ENCODE measurements around the gene ASIC3. TPM values are rescaled to one million over a fixed set of nuclear protein-coding genes. Genes with fewer than 3 reads are reported as not detected.

ASIC3 gene
- total and polyA plus RNA-seq, 10 donors: 1.1 to 5.0 (median 2.8) TPM

DNA sequence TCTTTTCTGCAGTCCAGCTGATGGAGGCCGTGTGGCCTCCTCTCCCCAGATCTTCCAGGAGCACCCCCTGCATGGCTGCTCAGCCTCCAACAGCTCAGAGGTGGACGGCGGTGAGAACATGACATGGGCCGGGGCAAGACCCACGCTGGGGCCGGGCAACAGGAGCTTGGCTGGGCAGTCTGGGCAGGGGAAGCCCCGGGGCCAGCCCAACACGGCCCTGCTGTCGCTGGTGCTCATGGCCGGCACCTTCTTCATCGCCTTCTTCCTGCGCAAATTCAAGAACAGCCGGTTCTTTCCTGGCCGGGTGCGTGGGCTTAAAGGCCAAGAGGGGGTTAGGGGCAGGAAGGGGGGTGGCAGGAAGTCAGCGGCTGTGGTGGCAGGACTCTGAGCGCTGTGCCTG lies 25.7 kb downstream of the ASIC3 start:
- H3K4me1 ChIP-seq: peaks cover 9 to 22% (median 16%) of the 10 kb centered on the region in 6 donors
- 85 to 88% (median 86%) methylated on average over 8 to 17 of the region's 17 CpGs for WGBS, 5 donors
- DNase-seq: no peak
- no peaks in the 10 kb centered on the region for H3K9me3 ChIP-seq
- H3K27ac ChIP-seq: peak overlapping the region in 1 of 8 donors; percentile 13
- peak in 1 of 3 donors; percentile 32 for TF ChIP-seq POLR2AphosphoS5 (IDR thresholded peaks at IDR 0.05)
- TF ChIP-seq POLR2A (IDR thresholded peaks at IDR 0.05): no peak
- H3K36me3 ChIP-seq: peaks cover 0 to 100% (median 81%) of the 10 kb centered on the region in 6 donors
- intact Hi-C loops (cut with DNase I; ENCODE audit: low total_unique reads): no loop called here
- H3K27me3 ChIP-seq (replicated peaks in 1 of 7): no peaks in the 10 kb centered on the region
- H3K4me3 ChIP-seq: no peak overlapping the region

DNA sequence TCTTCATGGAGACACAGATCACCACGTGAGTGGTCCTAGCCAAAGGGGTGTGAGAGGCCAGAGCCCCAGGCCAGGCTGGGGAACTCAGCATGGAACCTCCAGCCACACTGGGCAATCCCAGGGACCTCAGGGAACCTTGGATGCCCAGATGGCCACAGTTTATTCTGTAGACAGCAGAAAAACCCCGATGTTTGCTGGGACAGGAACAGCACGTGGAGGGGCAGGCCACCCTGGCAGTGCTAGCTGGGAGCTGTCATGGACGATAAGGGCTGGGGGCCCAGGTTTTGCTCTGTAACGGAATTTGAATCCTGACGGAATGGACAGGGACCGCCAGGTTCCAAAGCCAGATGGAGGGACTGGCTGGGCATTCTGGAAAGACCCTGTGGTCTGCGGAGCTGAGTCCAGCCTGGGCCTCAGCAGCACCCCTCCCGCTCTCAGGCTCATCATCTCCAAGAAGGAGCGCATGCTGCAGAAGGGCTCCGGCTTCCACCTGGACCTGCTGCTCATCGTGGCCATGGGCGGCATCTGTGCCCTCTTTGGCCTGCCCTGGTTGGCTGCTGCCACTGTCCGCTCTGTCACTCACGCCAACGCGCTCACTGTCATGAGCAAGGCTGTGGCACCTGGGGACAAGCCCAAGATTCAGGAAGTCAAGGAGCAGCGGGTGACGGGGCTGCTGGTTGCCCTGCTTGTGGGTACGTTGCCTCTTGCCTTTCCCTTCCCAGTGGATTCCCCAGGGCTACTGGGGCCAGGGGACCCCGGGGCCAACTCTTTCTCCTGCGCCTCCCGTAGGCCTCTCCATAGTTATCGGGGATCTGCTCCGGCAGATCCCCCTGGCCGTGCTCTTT lies 26.7 kb downstream of the ASIC3 start:
- Histone ChIP-seq H3K27ac (no peak overlapping the region), H3K9me3 (no peaks in the 10 kb centered on the region), H3K4me1 (peaks cover 19 to 33% (median 26%) of the 10 kb centered on the region in 6 donors), H3K27me3 (replicated peaks in 1 of 7) (no peaks in the 10 kb centered on the region), H3K36me3 (peaks cover 0 to 96% (median 72%) of the 10 kb centered on the region in 6 donors), H3K4me3 (no peak overlapping the region)
- 92 to 96% (median 93%) methylated on average over 23 to 26 of the region's 26 CpGs for whole genome bisulfite sequencing, 5 donors
- TF ChIP-seq POLR2A (IDR thresholded peaks at IDR 0.05) (no peak), POLR2AphosphoS5 (IDR thresholded peaks at IDR 0.05) (peak; percentile 22 to 70 (median 35))
- intact Hi-C loops (cut with DNase I; ENCODE audit: low total_unique reads): no loop called here
- no peak for DNase-seq

DNA sequence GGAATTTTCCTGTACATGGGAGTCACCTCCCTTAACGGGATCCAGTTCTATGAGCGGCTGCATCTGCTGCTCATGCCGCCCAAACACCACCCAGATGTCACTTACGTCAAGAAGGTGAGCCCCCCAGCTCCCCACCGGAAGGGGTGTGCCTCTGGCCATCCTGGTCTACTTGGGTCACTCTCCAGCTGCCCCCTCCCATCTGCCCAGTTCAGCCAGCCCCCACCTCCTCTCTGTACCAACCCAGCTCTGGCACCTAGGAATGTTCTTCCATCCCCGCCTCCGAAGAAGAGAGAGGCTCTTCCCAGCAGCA lies 27.3 kb downstream of the ASIC3 start:
- peaks cover 20 to 35% (median 27%) of the 10 kb centered on the region in 6 donors for H3K4me1 ChIP-seq
- H3K4me3 ChIP-seq: no peak overlapping the region
- TF ChIP-seq, protein P1, sequence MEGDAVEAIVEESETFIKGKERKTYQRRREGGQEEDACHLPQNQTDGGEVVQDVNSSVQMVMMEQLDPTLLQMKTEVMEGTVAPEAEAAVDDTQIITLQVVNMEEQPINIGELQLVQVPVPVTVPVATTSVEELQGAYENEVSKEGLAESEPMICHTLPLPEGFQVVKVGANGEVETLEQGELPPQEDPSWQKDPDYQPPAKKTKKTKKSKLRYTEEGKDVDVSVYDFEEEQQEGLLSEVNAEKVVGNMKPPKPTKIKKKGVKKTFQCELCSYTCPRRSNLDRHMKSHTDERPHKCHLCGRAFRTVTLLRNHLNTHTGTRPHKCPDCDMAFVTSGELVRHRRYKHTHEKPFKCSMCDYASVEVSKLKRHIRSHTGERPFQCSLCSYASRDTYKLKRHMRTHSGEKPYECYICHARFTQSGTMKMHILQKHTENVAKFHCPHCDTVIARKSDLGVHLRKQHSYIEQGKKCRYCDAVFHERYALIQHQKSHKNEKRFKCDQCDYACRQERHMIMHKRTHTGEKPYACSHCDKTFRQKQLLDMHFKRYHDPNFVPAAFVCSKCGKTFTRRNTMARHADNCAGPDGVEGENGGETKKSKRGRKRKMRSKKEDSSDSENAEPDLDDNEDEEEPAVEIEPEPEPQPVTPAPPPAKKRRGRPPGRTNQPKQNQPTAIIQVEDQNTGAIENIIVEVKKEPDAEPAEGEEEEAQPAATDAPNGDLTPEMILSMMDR (IDR thresholded peaks at IDR 0.05 in 8 of 11, conservative IDR thresholded peaks at IDR 0.05 in 3 of 11): no peak
- TF ChIP-seq POLR2AphosphoS5 (IDR thresholded peaks at IDR 0.05): no peak
- TF ChIP-seq POLR2A (IDR thresholded peaks at IDR 0.05): no peak
- intact Hi-C loops (cut with DNase I; ENCODE audit: low total_unique reads): no loop called here
- whole genome bisulfite sequencing, 5 donors: 85 to 97% (median 90%) methylated on average over 7 of the region's 7 CpGs
- H3K9me3 ChIP-seq: no peaks in the 10 kb centered on the region
- no peaks in the 10 kb centered on the region for H3K27me3 ChIP-seq (replicated peaks in 1 of 7)
- no peak overlapping the region for H3K27ac ChIP-seq
- peaks cover 0 to 90% (median 66%) of the 10 kb centered on the region in 6 donors for H3K36me3 ChIP-seq
- no peak for DNase-seq

DNA sequence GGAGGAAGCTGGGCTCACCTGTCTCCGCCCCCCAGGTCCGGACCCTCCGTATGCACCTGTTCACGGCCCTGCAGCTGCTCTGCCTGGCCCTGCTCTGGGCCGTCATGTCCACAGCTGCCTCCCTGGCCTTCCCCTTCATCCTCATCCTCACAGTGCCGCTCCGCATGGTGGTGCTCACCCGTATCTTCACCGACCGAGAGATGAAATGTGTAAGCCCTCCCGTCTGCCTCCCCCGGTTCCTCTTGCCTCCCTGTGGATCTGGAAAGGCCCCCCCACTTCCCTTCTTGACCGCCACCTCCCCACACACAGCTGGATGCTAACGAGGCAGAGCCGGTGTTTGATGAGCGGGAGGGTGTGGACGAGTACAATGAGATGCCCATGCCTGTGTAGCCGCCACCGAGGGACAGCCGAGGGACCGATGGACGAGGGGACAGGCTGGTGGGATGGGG lies 27.7 kb downstream of the ASIC3 start:
- peaks cover 0 to 86% (median 62%) of the 10 kb centered on the region in 6 donors for H3K36me3 ChIP-seq
- WGBS, 5 donors: 85 to 90% (median 89%) methylated on average over 21 to 22 of the region's 22 CpGs
- TF ChIP-seq POLR2AphosphoS5 (IDR thresholded peaks at IDR 0.05): peak; percentile 33 to 54 (median 38)
- TF ChIP-seq POLR2A (IDR thresholded peaks at IDR 0.05): no peak
- H3K27ac ChIP-seq: no peak overlapping the region
- H3K27me3 ChIP-seq (replicated peaks in 1 of 7): no peaks in the 10 kb centered on the region
- intact Hi-C loops (cut with DNase I; ENCODE audit: low total_unique reads): no loop called here
- H3K4me1 ChIP-seq: peaks cover 22 to 39% (median 30%) of the 10 kb centered on the region in 6 donors
- no peak overlapping the region for H3K4me3 ChIP-seq
- DNase-seq: no peak
- H3K9me3 ChIP-seq: no peaks in the 10 kb centered on the region

DNA sequence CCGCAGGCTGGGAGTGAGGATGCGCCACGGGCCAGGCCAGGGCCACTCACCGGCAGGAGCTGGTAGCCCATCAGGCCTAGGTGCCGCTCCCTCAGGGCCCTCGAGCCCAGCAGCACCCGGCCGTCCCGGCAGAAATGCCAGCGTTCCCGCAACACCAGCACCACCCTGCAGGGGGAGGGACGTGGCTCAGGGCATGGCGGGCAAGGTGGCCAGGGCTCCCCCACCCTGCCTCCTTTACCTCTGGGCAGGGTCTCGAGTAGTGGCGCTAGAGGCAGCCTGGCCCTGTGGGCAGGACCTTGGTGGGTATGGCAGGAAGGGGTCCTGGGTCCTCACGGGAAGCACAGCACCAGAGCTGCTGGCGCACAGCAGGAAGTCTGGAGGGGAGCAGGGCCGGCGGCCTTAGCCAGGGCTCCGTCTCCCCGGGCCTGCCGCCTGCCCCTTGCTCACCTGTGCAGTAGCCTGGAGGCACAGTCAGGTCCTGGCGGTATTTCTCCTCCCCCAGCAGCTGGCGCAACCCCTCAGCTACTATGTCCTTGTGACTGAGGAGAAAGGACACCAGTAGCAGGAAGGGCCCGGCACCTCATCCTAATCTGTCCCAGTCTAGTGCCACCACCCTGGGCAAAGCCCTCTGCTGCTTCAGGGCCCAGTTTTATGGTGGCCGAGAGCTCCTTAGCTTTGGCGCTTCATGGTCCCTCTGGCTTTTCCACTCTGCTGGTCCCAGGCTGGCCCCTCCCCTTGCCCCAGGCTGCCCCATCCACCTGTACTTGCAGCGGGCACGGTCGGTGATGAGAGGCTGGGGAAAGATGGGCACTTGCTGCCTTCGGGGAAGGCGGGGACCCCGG lies 28.8 kb downstream of the ASIC3 start:
- intact Hi-C loops (cut with DNase I; ENCODE audit: low total_unique reads): no loop called here
- Histone ChIP-seq H3K27ac (peak overlapping the region in 2 of 8 donors; percentile 39 to 45), H3K4me3 (no peak overlapping the region), H3K36me3 (peaks cover 0 to 86% (median 51%) of the 10 kb centered on the region in 6 donors), H3K27me3 (replicated peaks in 1 of 7) (no peaks in the 10 kb centered on the region), H3K9me3 (no peaks in the 10 kb centered on the region), H3K4me1 (peaks cover 33 to 50% (median 40%) of the 10 kb centered on the region in 6 donors)
- TF ChIP-seq, protein P1 (IDR thresholded peaks at IDR 0.05 in 8 of 11, conservative IDR thresholded peaks at IDR 0.05 in 3 of 11): peak in 1 of 11 experiments; percentile 9
- TF ChIP-seq POLR2A (IDR thresholded peaks at IDR 0.05) (no peak), POLR2AphosphoS5 (IDR thresholded peaks at IDR 0.05) (peak; percentile 29 to 77 (median 56))
- WGBS, 5 donors: 82 to 93% (median 88%) methylated on average over 13 to 33 of the region's 33 CpGs
- peak; percentile 71 for DNase-seq
